ENCODE measurements around the gene TREH.

TREH gene

GRCh38 chr11:118662401-118663271, 16.8 kb downstream of the TREH start:
- no peak for DNase-seq

GRCh38 chr11:118661425-118662301, 17.8 kb downstream of the TREH start:
- no peak for DNase-seq

- peak in 1 of 2 experiments; percentile 83 for DNase-seq
These were observed 18.6 kb downstream of the TREH start for GRCh38 chr11:118660681-118661424.

- peak; percentile 56 to 83 for DNase-seq
These were observed 19.3 kb downstream of the TREH start for GRCh38 chr11:118659953-118660680.

- peak; percentile 94 to 100 for DNase-seq
These were observed 20.0 kb downstream of the TREH start for GRCh38 chr11:118659314-118659952.

GRCh38 chr11:118658429-118659313, 20.8 kb downstream of the TREH start:
- DNase-seq, result no peak

GRCh38 chr11:118657709-118658428, 21.6 kb downstream of the TREH start:
- no peak for DNase-seq

GRCh38 chr11:118657238-118657637, 22.2 kb downstream of the TREH start:
- no peak for DNase-seq

GRCh38 chr11:118656563-118657165, 22.8 kb downstream of the TREH start:
- DNase-seq, result no peak

- no peak for DNase-seq
These were observed 23.8 kb downstream of the TREH start for GRCh38 chr11:118655486-118656190.

GRCh38 chr11:118653684-118654390, 25.6 kb downstream of the TREH start:
- DNase-seq, result no peak

- no peak for DNase-seq
These were observed 26.7 kb downstream of the TREH start for GRCh38 chr11:118652681-118653181.

GRCh38 chr11:118651820-118652219, 27.6 kb downstream of the TREH start:
- no peak for DNase-seq

GRCh38 chr11:118650366-118650765, 29.1 kb downstream of the TREH start:
- DNase-seq, result no peak

- no peak for DNase-seq
These were observed 29.5 kb downstream of the TREH start for GRCh38 chr11:118649941-118650340.

- DNase-seq, result no peak
These were observed 31.2 kb downstream of the TREH start for GRCh38 chr11:118648291-118648690.

GRCh38 chr11:118646393-118646792, 33.1 kb downstream of the TREH start:
- no peak for DNase-seq

Data from NCI-H526 (cell line).